Measurements from ENCODE around the gene LYST. TPM values are rescaled to one million over a fixed set of nuclear protein-coding genes. Genes with fewer than 3 reads are reported as not detected.

Gene LYST
- total RNA-seq, 2 experiments from 2014 or later = 77.4 to 87.3 TPM

DNA sequence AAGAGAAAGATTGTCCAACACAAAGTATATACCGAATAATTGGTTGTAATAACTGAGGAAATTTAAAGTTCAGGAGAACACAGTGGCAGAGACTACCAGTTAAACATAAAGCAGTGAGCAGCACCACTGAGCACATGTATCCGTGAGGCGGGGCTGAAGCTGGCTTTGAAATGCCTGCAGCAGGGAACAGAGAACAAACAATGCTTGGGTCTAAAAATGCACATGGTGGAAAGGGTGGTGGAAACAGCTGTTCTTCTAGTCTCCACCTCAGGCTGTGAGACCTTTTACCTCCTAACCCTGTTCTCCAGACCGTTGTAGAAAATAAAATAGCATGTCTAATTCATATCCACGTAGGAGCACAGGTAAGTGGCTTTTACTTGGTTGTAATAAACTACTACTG lies 209.4 kb downstream of the LYST start:
- TF ChIP-seq, protein P1, sequence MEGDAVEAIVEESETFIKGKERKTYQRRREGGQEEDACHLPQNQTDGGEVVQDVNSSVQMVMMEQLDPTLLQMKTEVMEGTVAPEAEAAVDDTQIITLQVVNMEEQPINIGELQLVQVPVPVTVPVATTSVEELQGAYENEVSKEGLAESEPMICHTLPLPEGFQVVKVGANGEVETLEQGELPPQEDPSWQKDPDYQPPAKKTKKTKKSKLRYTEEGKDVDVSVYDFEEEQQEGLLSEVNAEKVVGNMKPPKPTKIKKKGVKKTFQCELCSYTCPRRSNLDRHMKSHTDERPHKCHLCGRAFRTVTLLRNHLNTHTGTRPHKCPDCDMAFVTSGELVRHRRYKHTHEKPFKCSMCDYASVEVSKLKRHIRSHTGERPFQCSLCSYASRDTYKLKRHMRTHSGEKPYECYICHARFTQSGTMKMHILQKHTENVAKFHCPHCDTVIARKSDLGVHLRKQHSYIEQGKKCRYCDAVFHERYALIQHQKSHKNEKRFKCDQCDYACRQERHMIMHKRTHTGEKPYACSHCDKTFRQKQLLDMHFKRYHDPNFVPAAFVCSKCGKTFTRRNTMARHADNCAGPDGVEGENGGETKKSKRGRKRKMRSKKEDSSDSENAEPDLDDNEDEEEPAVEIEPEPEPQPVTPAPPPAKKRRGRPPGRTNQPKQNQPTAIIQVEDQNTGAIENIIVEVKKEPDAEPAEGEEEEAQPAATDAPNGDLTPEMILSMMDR (IDR thresholded peaks at IDR 0.05) = no peak
- Mint-ChIP-seq H3K27me3 (peaks cover 24% of the 10 kb centered on the region), H3K36me3 (ENCODE audit: low read depth) (peaks cover 2% of the 10 kb centered on the region), H3K4me3 (no peak overlapping the region), H3K27ac (no peak overlapping the region), H3K4me1 (ENCODE audit: low read depth) (no peaks in the 10 kb centered on the region), H3K9me3 (peaks cover 5% of the 10 kb centered on the region)
- ChIA-PET POLR2A (interaction anchor here (0.6 to 1.5 kb wide), 2 partner anchors 8 to 31 kb away, joined by 3 to 4 read pairs; no protein-coding TSS in a partner anchor), CTCF (interaction anchor here (1.3 to 2.1 kb wide), 2 partner anchors 22 to 144 kb away, joined by 3 to 7 read pairs; no protein-coding TSS in a partner anchor)
- no peak for ATAC-seq
- intact Hi-C loops (cut with micrococcal nuclease) = no loop called here
- no peak for DNase-seq

DNA sequence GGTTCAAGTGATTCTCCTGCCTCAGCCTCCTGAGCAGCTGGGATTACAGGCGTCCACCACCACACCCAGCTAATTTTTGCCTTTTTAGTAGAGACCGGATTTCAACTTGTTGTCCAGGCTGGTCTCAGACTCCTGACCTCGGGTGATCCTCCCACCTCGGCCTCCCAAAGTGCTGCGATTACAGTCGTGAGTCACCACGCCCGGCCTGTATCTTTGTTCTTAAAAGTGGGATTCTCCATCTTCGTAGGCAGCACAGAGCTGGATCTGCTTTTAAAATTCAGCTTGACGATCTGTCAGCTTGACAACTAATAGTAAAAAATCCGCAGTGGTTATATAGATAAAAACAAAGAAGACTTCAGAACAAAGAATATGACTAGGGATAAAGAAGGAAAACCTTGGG lies 214.3 kb downstream of the LYST start:
- intact Hi-C loops (cut with micrococcal nuclease) = no loop called here
- POLR2A ChIA-PET = no interaction called here
- H3K36me3 Mint-ChIP-seq (ENCODE audit: low read depth) = no peaks in the 10 kb centered on the region
- peaks cover 5% of the 10 kb centered on the region for H3K9me3 Mint-ChIP-seq
- TF ChIP-seq, protein P1 (IDR thresholded peaks at IDR 0.05) = no peak
- ATAC-seq (no peak), DNase-seq (no peak)
- peaks cover 52% of the 10 kb centered on the region for H3K27me3 Mint-ChIP-seq
- no peak overlapping the region for H3K27ac Mint-ChIP-seq
- H3K4me1 Mint-ChIP-seq (ENCODE audit: low read depth) = peaks cover 8% of the 10 kb centered on the region
- H3K4me3 Mint-ChIP-seq = no peak overlapping the region
- CTCF ChIA-PET = interaction anchor here (1.2 kb wide), 1 partner anchor 51 kb away, joined by 3 read pairs; no protein-coding TSS in a partner anchor

DNA sequence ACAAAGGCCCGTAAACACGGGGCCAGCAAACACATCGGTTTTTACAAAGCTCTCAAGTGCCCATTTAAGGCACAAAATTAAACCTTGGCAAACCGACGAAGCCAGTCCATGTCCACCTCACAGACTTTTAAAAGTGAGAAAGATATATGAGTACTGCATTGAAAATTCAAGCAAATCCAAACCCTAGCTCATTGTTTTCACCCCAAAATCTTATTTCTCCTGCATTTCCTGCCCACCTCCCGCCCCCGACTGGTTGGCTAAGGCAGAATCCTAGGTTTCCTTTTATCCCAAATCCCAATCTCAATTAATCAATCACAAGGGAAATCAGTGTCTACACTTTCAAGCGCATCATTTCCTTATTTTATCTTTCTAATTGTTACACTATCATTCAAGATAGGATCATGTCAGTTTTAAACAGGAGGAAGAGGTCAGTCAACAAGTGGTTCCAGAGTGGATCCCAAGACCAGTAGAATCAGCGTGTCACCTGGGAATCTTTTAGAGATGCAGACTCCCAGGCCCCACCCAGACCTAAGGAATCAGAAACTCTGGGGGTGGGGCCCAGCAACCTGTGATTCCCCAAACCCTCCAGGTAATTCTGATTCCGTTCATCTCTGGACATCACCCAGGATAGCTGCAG lies 215.4 kb downstream of the LYST start:
- TF ChIP-seq, protein P1 (IDR thresholded peaks at IDR 0.05) = no peak
- Mint-ChIP-seq H3K4me3 (peak overlapping the region; percentile 41), H3K27me3 (peaks cover 57% of the 10 kb centered on the region), H3K27ac (no peak overlapping the region), H3K36me3 (ENCODE audit: low read depth) (no peaks in the 10 kb centered on the region), H3K9me3 (peaks cover 3% of the 10 kb centered on the region), H3K4me1 (ENCODE audit: low read depth) (peaks cover 8% of the 10 kb centered on the region)
- ATAC-seq (no peak), DNase-seq (no peak)
- ChIA-PET CTCF (interaction anchor here (1.2 kb wide), 1 partner anchor 50 kb away, joined by 3 read pairs; no protein-coding TSS in a partner anchor), POLR2A (interaction anchor here (0.9 kb wide), 1 partner anchor 23 kb away, joined by 3 read pairs; no protein-coding TSS in a partner anchor)
- intact Hi-C loops (cut with micrococcal nuclease) = no loop called here

DNA sequence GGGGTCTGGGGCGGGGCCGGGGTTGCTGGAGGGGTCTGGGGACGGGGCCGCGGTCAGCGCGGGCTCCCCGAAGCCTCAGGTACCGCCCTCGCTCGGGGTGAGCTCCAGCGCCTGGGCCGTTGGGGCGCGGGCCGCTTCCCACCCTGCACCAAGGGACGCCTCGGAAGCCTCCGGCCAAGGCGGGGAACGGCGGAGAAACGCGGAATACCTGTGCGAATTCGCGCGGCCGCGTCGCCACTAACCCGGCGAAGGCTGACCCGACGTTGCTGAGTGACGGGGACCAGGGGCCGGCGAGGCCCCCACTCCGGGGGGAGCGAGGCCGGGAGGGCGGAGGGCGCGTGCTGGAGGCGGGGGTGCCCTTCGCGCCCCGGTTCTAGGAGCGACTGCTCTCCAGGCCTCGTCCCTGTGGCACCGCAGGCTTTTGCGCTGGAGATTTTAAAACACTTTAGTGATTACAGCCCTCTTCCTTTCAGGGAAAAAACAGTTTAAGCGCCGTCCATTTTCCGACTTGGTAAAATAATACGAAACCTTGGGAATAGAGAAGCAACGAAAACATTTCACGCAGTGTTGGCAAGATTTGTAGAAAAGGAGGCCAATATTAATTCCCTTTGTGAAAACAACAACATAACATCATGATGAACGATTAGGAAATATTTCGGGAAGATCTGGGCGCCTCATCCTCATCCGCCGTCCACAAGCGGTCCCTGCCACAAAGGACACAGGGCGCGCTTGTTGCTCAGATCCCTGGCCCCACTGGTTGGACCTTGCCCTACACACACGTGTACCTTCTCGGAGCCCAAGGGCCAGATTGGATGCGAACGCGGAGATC lies 216.2 kb downstream of the LYST start:
- TF ChIP-seq, protein P1 (IDR thresholded peaks at IDR 0.05) = no peak
- Mint-ChIP-seq H3K9me3 (peaks cover 3% of the 10 kb centered on the region), H3K27me3 (peaks cover 57% of the 10 kb centered on the region), H3K4me1 (ENCODE audit: low read depth) (peaks cover 8% of the 10 kb centered on the region), H3K27ac (no peak overlapping the region), H3K4me3 (peak overlapping the region; percentile 41), H3K36me3 (ENCODE audit: low read depth) (no peaks in the 10 kb centered on the region)
- intact Hi-C loops (cut with micrococcal nuclease) = no loop called here
- ATAC-seq (peak; percentile 11), DNase-seq (no peak)
- CTCF ChIA-PET = no interaction called here
- POLR2A ChIA-PET = interaction anchor here (0.9 kb wide), 1 partner anchor 24 kb away, joined by 3 read pairs; no protein-coding TSS in a partner anchor
